Right ventricle myocardium superior (tissue), 1 donor: ENCODE results near the gene CEACAM7. TPM values are rescaled to one million over a fixed set of nuclear protein-coding genes. Genes with fewer than 3 reads are reported as not detected.

ENCODE experiments used
- total RNA-seq: library from RNA; stranded (reverse); fragmentation: NEBNext Ultra II Directional; extraction: Animal tissue kit (Norgen Biotek cat#: 25700); gene quantifications from one replicate; pipeline ENCODE4 v1.2.1, GENCODE V29; 2021
- donor health status: DM: no; HTN: yes; CAD: no; lungs with severe emphysema.

The CEACAM7 gene
- total RNA-seq, 1 donor from 2014 or later = not detected

Other genes starting within 250 kb of the CEACAM7 start
- gene DMAC2, start 248.4 kb downstream of the CEACAM7 start, total RNA-seq = 113 TPM
- not detected for gene ERICH4, start 245.1 kb downstream of the CEACAM7 start, total RNA-seq
- 0.86 TPM for gene CEACAM21, start 112.1 kb downstream of the CEACAM7 start, total RNA-seq
- gene CEACAM4, start 61.2 kb downstream of the CEACAM7 start, total RNA-seq = 0.46 TPM
- gene CEACAM5, start 20.4 kb upstream of the CEACAM7 start, total RNA-seq = not detected
- gene CEACAM6, start 67.3 kb upstream of the CEACAM7 start, total RNA-seq = not detected
- not detected for gene CEACAM3, start 108.3 kb upstream of the CEACAM7 start, total RNA-seq
- gene LYPD4, start 156.4 kb upstream of the CEACAM7 start, total RNA-seq = not detected
- gene DMRTC2, start 156.8 kb upstream of the CEACAM7 start, total RNA-seq = not detected
- gene RPS19, start 172.0 kb upstream of the CEACAM7 start, total RNA-seq = 586 TPM
- not detected for gene CD79A, start 189.0 kb upstream of the CEACAM7 start, total RNA-seq
- gene ARHGEF1, start 194.9 kb upstream of the CEACAM7 start, total RNA-seq = 30.1 TPM
- not detected for gene ERFL, start 240.2 kb upstream of the CEACAM7 start, total RNA-seq